Measurements from ENCODE around the gene TNFSF15. TPM values are rescaled to one million over a fixed set of nuclear protein-coding genes. Genes with fewer than 3 reads are reported as not detected.
"Not testable (repeated sequence)": the region's sequence is repeated elsewhere in the genome, so short reads cannot be mapped to it uniquely, and the experiment has no call there.

Gene TNFSF15
- total RNA-seq, 1 donor from 2014 or later = 2.1 TPM

- no peak overlapping the region for H3K27ac Mint-ChIP-seq
- no peak for DNase-seq (ENCODE audit: low spot score, unreplicated experiment)
- no peak for TF ChIP-seq CTCF (IDR thresholded peaks at IDR 0.05; ENCODE audit: unreplicated experiment)
- no peaks in the 10 kb centered on the region for H3K4me1 Mint-ChIP-seq (ENCODE audit: low read depth)
- peaks cover 13% of the 10 kb centered on the region for H3K27me3 Mint-ChIP-seq
- no peaks in the 10 kb centered on the region for H3K9me3 Mint-ChIP-seq (ENCODE audit: low read depth)
- H3K4me3 Mint-ChIP-seq (ENCODE audit: low read depth) = no peak overlapping the region
- H3K36me3 Mint-ChIP-seq (ENCODE audit: insufficient read depth) = no peaks in the 10 kb centered on the region
Measured at GRCh38 chr9:114737847-114738246, 68.0 kb downstream of the TNFSF15 start.

DNA sequence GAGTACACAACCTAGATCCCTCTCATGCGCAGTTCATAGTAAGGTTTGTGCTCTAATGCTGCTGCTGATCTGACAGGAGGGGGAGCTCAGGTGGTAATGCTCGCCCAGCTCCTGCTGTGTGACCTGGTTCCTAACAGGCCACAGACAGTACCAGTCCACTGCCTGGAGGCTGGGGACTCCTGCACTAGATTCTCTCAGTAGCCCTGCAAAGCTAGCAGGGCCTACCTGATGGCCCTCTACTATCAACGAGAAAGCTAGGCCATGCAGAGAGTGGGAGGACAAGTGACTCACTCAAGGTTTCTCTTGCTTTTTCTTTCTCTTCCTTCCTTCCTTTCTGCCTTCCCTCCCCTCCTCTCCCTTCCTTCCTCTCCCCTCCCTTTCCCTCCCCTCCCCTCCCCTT is 68.7 kb downstream of the TNFSF15 start:
- Mint-ChIP-seq H3K27ac (no peak overlapping the region), H3K27me3 (peaks cover 13% of the 10 kb centered on the region), H3K9me3 (ENCODE audit: low read depth) (no peaks in the 10 kb centered on the region), H3K4me3 (ENCODE audit: low read depth) (no peak overlapping the region), H3K4me1 (ENCODE audit: low read depth) (no peaks in the 10 kb centered on the region), H3K36me3 (ENCODE audit: insufficient read depth) (no peaks in the 10 kb centered on the region)
- TF ChIP-seq CTCF (IDR thresholded peaks at IDR 0.05; ENCODE audit: unreplicated experiment) = no peak
- no peak for DNase-seq (ENCODE audit: low spot score, unreplicated experiment)

GRCh38 chr9:114735704-114736103 is 70.1 kb downstream of the TNFSF15 start:
- Mint-ChIP-seq H3K9me3 (ENCODE audit: low read depth) (no peaks in the 10 kb centered on the region), H3K27ac (no peak overlapping the region), H3K4me1 (ENCODE audit: low read depth) (no peaks in the 10 kb centered on the region), H3K27me3 (peaks cover 10% of the 10 kb centered on the region), H3K36me3 (ENCODE audit: insufficient read depth) (no peaks in the 10 kb centered on the region), H3K4me3 (ENCODE audit: low read depth) (no peak overlapping the region)
- no peak for TF ChIP-seq CTCF (IDR thresholded peaks at IDR 0.05; ENCODE audit: unreplicated experiment)
- no peak for DNase-seq (ENCODE audit: low spot score, unreplicated experiment)

DNA sequence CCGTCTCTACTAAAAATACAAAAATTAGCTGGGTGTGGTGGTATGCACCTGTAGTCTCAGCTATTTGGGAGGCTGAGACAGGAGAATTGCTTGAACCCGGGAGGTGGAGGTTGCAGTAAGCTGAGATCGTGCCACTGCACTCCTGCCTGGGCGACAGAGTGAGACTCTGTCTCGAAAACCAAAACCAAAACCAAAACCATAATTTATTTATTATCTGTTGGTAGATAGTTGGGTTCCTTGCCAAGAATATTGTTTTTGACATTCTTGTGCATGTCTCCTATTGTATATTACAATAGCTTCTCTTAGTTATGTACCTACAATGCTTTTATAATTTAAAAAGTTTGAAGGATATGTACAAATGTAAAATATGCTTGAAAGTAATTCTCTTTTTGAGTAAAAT is 70.7 kb downstream of the TNFSF15 start:
- H3K27me3 Mint-ChIP-seq; DNase-seq (ENCODE audit: low spot score, unreplicated experiment): not testable (repeated sequence)

More for the DNA sequence above, 70.7 kb downstream of the TNFSF15 start:
- H3K27ac Mint-ChIP-seq; H3K36me3 Mint-ChIP-seq (ENCODE audit: insufficient read depth); H3K4me3 Mint-ChIP-seq (ENCODE audit: low read depth); H3K9me3 Mint-ChIP-seq (ENCODE audit: low read depth); H3K4me1 Mint-ChIP-seq (ENCODE audit: low read depth): not testable (repeated sequence)

Other genes with a start within 250 kb of the TNFSF15 start
- gene ATP6V1G1, start 218.3 kb downstream of the TNFSF15 start, total RNA-seq = 121 and 123 TPM in 2 replicates
- 6.5 and 7.1 TPM in 2 replicates for gene TMEM268, start 194.7 kb downstream of the TNFSF15 start, total RNA-seq
- not detected in 2 replicates for gene TEX53, start 148.2 kb downstream of the TNFSF15 start, total RNA-seq
- not detected in 2 replicates for gene TEX48, start 123.8 kb downstream of the TNFSF15 start, total RNA-seq
- gene TNFSF8, start 124.6 kb upstream of the TNFSF15 start, total RNA-seq = not detected in 2 replicates

All from progenitor cell of endocrine pancreas (in vitro differentiated cells).